OCI-LY1 (cell line): ENCODE data around the gene MFNG.

Source experiments
- H2AFZ ChIP-seq: fragments of 200-600 bp; sonication (generic), shearing (Covaris generic); 2 replicates; pipeline ENCODE4 v1.6.0; 2014; ENCODE audit warnings: antibody characterized with exemption, mild to moderate bottlenecking, low read length
- H3F3A ChIP-seq: fragments of 200-600 bp; sonication (generic), shearing (Covaris generic); 2 replicates; pipeline ENCODE4 v1.6.0; 2014; ENCODE audit warnings: mild to moderate bottlenecking, antibody characterized with exemption, low read length, moderate library complexity; ENCODE audit not compliant: insufficient read depth
- H3K27ac ChIP-seq: fragments of 200-600 bp; sonication (generic); 2 replicates; pipeline ENCODE4 v1.5.1; 2014; ENCODE audit warnings: low read length, mixed run types, mild to moderate bottlenecking, low read depth; ENCODE audit not compliant: poor library complexity, severe bottlenecking
- H3K27me3 ChIP-seq: fragments of 200-600 bp; sonication (generic); 2 replicates; pipeline ENCODE4 v1.6.0; 2014; ENCODE audit warnings: antibody characterized with exemption, mild to moderate bottlenecking, low read length, moderate library complexity; ENCODE audit not compliant: insufficient read depth
- H3K36me3 ChIP-seq: fragments of 200-600 bp; sonication (generic); 2 replicates; pipeline ENCODE4 v1.6.1; 2014; ENCODE audit warnings: mild to moderate bottlenecking, antibody characterized with exemption, low read length, moderate library complexity, mixed read lengths; ENCODE audit not compliant: insufficient read depth
- H3K4me1 ChIP-seq: fragments of 200-600 bp; sonication (generic); 2 replicates; pipeline ENCODE4 v1.5.1; 2014; ENCODE audit warnings: mild to moderate bottlenecking, low read length, moderate library complexity; ENCODE audit not compliant: insufficient read depth, severe bottlenecking
- H3K4me2 ChIP-seq: fragments of 200-600 bp; sonication (generic), shearing (Covaris generic); 2 replicates; pipeline ENCODE4 v1.6.1; 2014; ENCODE audit warnings: low read length
- H3K4me3 ChIP-seq: fragments of 200-600 bp; sonication (generic); 2 replicates; pipeline ENCODE4 v1.5.1; 2014; ENCODE audit warnings: low read length, low read depth, mild to moderate bottlenecking, mixed read lengths; ENCODE audit not compliant: poor library complexity, severe bottlenecking
- H3K79me2 ChIP-seq: fragments of 200-600 bp; shearing (Covaris generic); 2 replicates; pipeline ENCODE4 v1.6.1; 2016; ENCODE audit warnings: mixed run types, low read length, mixed read lengths; ENCODE audit not compliant: insufficient read depth
- H3K9ac ChIP-seq: fragments of 200-600 bp; sonication (generic), shearing (Covaris generic); 2 replicates; pipeline ENCODE4 v1.6.1; 2014; ENCODE audit warnings: mild to moderate bottlenecking, low read length, mixed read lengths
- H3K9me2 ChIP-seq: fragments of 200-600 bp; sonication (generic), shearing (Covaris generic); 2 replicates; pipeline ENCODE4 v1.6.1; 2014; ENCODE audit warnings: low read depth, mild to moderate bottlenecking, low read length, mixed read lengths
- H3K9me3 ChIP-seq: fragments of 200-600 bp; shearing (Covaris generic); 2 replicates; pipeline ENCODE4 v1.6.1; 2014; ENCODE audit warnings: low read length, mixed read lengths
- H4K20me1 ChIP-seq: fragments of 200-600 bp; sonication (generic), shearing (Covaris generic); 2 replicates; pipeline ENCODE4 v1.6.0; 2016; ENCODE audit warnings: mild to moderate bottlenecking, low read length; ENCODE audit not compliant: insufficient read depth
- EZH2 ChIP-seq: fragments of 200-600 bp; sonication (generic), shearing (Covaris generic); IDR thresholded peaks from 2 replicates; pipeline ENCODE4 v1.8.0; 2017; ENCODE audit warnings: borderline replicate concordance, mixed run types, mild to moderate bottlenecking, antibody characterized with exemption, low read length, moderate library complexity, mixed read lengths
- TF ChIP-seq, protein P1 (sequence below): fragments of 200-600 bp; sonication (generic), shearing (Covaris generic); IDR thresholded peaks from 2 replicates; pipeline ENCODE4 v1.5.1; 2017; ENCODE audit warnings: mild to moderate bottlenecking, antibody characterized with exemption, low read length, moderate library complexity, mixed read lengths

The MFNG gene

DNA sequence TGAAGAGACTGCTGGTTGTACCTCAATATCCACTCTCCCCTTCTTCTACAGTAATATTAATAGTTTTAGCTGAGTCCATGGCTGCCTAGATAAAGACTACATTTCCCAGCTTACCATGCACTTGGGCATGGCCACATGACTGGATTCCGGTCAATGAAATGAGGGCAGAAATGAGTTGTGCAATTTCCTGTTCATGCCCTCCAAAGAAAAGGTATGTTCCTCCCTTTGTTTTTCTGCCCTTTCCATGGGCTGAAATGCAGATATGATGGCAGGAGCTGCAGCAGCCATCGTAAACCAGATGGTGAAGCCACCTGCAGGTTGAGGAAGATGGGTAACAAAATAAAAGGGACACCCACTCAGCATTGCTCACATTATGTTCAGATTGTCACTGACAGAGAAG, 43.6 kb downstream of the MFNG start:
- H4K20me1 ChIP-seq = no peaks in the 10 kb centered on the region
- no peaks in the 10 kb centered on the region; the same call in 1 of the 2 replicates for H3K36me3 ChIP-seq
- no peak overlapping the region for H3K27ac ChIP-seq
- H3F3A ChIP-seq = no peaks in the 10 kb centered on the region
- no peak overlapping the region for H2AFZ ChIP-seq
- TF ChIP-seq EZH2 = no peak
- TF ChIP-seq, protein P1, sequence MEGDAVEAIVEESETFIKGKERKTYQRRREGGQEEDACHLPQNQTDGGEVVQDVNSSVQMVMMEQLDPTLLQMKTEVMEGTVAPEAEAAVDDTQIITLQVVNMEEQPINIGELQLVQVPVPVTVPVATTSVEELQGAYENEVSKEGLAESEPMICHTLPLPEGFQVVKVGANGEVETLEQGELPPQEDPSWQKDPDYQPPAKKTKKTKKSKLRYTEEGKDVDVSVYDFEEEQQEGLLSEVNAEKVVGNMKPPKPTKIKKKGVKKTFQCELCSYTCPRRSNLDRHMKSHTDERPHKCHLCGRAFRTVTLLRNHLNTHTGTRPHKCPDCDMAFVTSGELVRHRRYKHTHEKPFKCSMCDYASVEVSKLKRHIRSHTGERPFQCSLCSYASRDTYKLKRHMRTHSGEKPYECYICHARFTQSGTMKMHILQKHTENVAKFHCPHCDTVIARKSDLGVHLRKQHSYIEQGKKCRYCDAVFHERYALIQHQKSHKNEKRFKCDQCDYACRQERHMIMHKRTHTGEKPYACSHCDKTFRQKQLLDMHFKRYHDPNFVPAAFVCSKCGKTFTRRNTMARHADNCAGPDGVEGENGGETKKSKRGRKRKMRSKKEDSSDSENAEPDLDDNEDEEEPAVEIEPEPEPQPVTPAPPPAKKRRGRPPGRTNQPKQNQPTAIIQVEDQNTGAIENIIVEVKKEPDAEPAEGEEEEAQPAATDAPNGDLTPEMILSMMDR = no peak
- no peak overlapping the region for H3K4me3 ChIP-seq
- no peak overlapping the region for H3K4me2 ChIP-seq
- H3K9ac ChIP-seq = no peak overlapping the region
- no peaks in the 10 kb centered on the region; the same call in 1 of the 2 replicates for H3K9me3 ChIP-seq
- H3K9me2 ChIP-seq = no peaks in the 10 kb centered on the region
- peaks cover 24% of the 10 kb centered on the region; the same call in 1 of the 2 replicates for H3K27me3 ChIP-seq
- H3K79me2 ChIP-seq = no peaks in the 10 kb centered on the region
- H3K4me1 ChIP-seq = no peaks in the 10 kb centered on the region

- Histone ChIP-seq H3K9ac (no peak overlapping the region), H3K4me1 (no peaks in the 10 kb centered on the region), H3K4me2 (no peak overlapping the region), H3K9me2 (no peaks in the 10 kb centered on the region), H3K79me2 (no peaks in the 10 kb centered on the region), H3K9me3 (no peaks in the 10 kb centered on the region; the same call in 1 of the 2 replicates), H3K36me3 (no peaks in the 10 kb centered on the region; the same call in 1 of the 2 replicates), H3K4me3 (no peak overlapping the region), H3F3A (no peaks in the 10 kb centered on the region), H3K27me3 (peaks cover 24% of the 10 kb centered on the region; the same call in 1 of the 2 replicates), H2AFZ (no peak overlapping the region), H4K20me1 (no peaks in the 10 kb centered on the region), H3K27ac (no peak overlapping the region)
- no peak for TF ChIP-seq EZH2
- TF ChIP-seq, protein P1 = no peak
Observed at GRCh38 chr22:37442135-37442534, 44.0 kb downstream of the MFNG start.

GRCh38 chr22:37440875-37441274, 45.3 kb downstream of the MFNG start:
- Histone ChIP-seq H3K9me2 (no peaks in the 10 kb centered on the region), H3K27me3 (peaks cover 21% of the 10 kb centered on the region; the same call in 1 of the 2 replicates), H3F3A (no peaks in the 10 kb centered on the region), H3K27ac (no peak overlapping the region), H2AFZ (no peak overlapping the region), H3K9me3 (no peaks in the 10 kb centered on the region; the same call in 1 of the 2 replicates), H3K4me1 (no peaks in the 10 kb centered on the region), H3K4me2 (no peak overlapping the region), H3K4me3 (no peak overlapping the region), H4K20me1 (no peaks in the 10 kb centered on the region), H3K36me3 (no peaks in the 10 kb centered on the region; the same call in 1 of the 2 replicates), H3K9ac (no peak overlapping the region), H3K79me2 (no peaks in the 10 kb centered on the region)
- TF ChIP-seq EZH2 = no peak
- TF ChIP-seq, protein P1 = no peak
